Testis (tissue), 3 donors: ENCODE data around the gene ARFGAP1. TPM values are rescaled to one million over a fixed set of nuclear protein-coding genes. Genes with fewer than 3 reads are reported as not detected.
A peak's percentile ranks its signal among the peaks of the same experiment; 100 is the strongest.

Source experiments
- DNase-seq: peaks from one replicate; pipeline ENCODE4 v3.0.0-alpha.2; 2019
- H3K27ac ChIP-seq, 2 donors: fragments of 200-600 bp; sonication (generic); one replicate each; pipeline ENCODE4 v1.5.1; 2019
- H3K27me3 ChIP-seq: fragments of 200-600 bp; sonication (generic); one replicate; pipeline ENCODE4 v1.5.1; 2019
- H3K36me3 ChIP-seq: fragments of 200-600 bp; sonication (generic); one replicate; pipeline ENCODE4 v1.5.1; 2017; ENCODE audit warnings: low read depth; ENCODE audit errors: missing control alignments
- H3K4me1 ChIP-seq: fragments of 200-600 bp; sonication (generic); one replicate; pipeline ENCODE4 v1.5.1; 2019
- H3K4me3 ChIP-seq, 2 donors: fragments of 200-600 bp; sonication (generic); one replicate each; pipeline ENCODE4 v1.5.1; 2017 to 2019
- H3K9me3 ChIP-seq: fragments of 200-600 bp; sonication (generic); one replicate; pipeline ENCODE4 v1.5.1; 2017
- CTCF ChIP-seq, 3 experiments: fragments of 450-650 bp in 2 of 3; fragments of 200-600 bp in 1 of 3; sonication (generic) in 1 of 3; IDR thresholded peaks; one replicate each; pipeline ENCODE4 v1.5.1; 2016 to 2019; ENCODE audit warnings: antibody characterized with exemption in 3 of 3, mild to moderate bottlenecking in 2 of 3, moderate library complexity in 1 of 3
- POLR2A ChIP-seq: fragments of 450-650 bp; IDR thresholded peaks from one replicate; pipeline ENCODE4 v1.6.1; 2017; ENCODE audit warnings: antibody characterized with exemption, mild to moderate bottlenecking, moderate library complexity
- WGBS, 2 donors: methylation state at CpG; one replicate each; pipeline ENCODE4 v1.1.5; 2018; 5-methylcytosine and 5-hydroxymethylcytosine counted together
- intact Hi-C: fragments of 100-400 bp; cut with DNase I; formaldehyde crosslinking; loops from one replicate; pipeline ENCODE4 v1.15.1; 2023; ENCODE audit warnings: low total_unique reads
- polyA plus RNA-seq: library from polyadenylated mRNA; stranded (reverse); fragments of 350-450 nt; fragmentation: Illumina TruSeq; extraction: RNeasy Lipid Tissue Mini Kit (QIAGEN cat#74804); gene quantifications from one replicate; pipeline ENCODE4 v1.2.3, GENCODE V29; 2014; ENCODE audit warnings: low read depth, low replicate concordance; ENCODE audit not compliant: insufficient read depth
- total RNA-seq, 2 donors: library from RNA; depleted of rRNA; stranded (reverse); fragments of >200 nt; gene quantifications; one replicate each; pipeline ENCODE4 v1.2.3, GENCODE V29; 2016

ARFGAP1 gene
- total and polyA plus RNA-seq, 3 donors from 2014 or later: 97.0 to 126 (median 110) TPM

- no peak for TF ChIP-seq CTCF (IDR thresholded peaks at IDR 0.05)
- TF ChIP-seq POLR2A: no peak
- intact Hi-C loops: no loop called here
- Histone ChIP-seq H3K4me1 (peaks cover 4% of the 10 kb centered on the region), H3K9me3 (no peaks in the 10 kb centered on the region), H3K27me3 (no peaks in the 10 kb centered on the region), H3K4me3 (no peak within 1 kb of the TSS), H3K36me3 (no peaks in the 10 kb centered on the region), H3K27ac (no peak within 1 kb of the TSS)
- no peak for DNase-seq
- WGBS, 2 donors: 59% methylated on average over 15 of the region's 17 CpGs
Observed at GRCh38 chr20:63235399-63235983, 37.1 kb upstream of the ARFGAP1 start, which contains the start of gene BIRC7. Gene BIRC7, plus strand, starts transcription at chr20:63235905. Its CDS starts 192 bp downstream, at chr20:63236097.

DNA sequence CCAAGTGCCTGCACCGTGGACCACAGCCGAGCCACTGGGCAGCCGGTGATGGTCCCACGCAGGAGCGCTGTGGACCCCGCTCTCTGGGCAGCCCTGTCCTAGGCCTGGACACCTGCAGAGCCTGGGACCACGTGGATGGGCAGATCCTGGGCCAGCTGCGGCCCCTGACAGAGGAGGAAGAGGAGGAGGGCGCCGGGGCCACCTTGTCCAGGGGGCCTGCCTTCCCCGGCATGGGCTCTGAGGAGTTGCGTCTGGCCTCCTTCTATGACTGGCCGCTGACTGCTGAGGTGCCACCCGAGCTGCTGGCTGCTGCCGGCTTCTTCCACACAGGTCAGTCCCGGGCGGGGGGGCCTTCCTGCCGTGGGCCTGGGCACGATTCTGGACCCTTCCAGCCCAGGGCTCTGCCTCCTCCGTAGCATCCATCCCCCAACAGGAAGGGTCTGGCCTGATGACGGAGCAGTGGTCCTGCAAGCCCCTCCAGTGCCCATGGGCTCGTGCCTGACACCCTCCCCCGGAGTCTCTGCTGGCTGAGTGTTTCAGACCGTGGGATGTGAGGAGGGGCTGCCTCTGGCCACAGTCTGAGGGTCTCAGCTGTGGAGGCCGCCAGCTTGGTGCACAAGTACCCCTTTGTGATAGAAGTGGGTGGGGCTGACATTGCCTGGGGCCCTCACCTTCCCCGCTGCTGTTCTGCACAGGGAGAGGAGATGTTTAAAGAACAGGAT lies 36.3 kb upstream of the ARFGAP1 start:
- Histone ChIP-seq H3K4me1 (no peaks in the 10 kb centered on the region), H3K27ac (no peak overlapping the region), H3K9me3 (no peaks in the 10 kb centered on the region), H3K27me3 (no peaks in the 10 kb centered on the region), H3K4me3 (no peak overlapping the region), H3K36me3 (no peaks in the 10 kb centered on the region)
- WGBS, 2 donors: 83 to 90% methylated on average over 2 to 26 of the region's 26 CpGs
- intact Hi-C loops: no loop called here
- TF ChIP-seq CTCF (IDR thresholded peaks at IDR 0.05): no peak
- TF ChIP-seq POLR2A: no peak
- no peak for DNase-seq

DNA sequence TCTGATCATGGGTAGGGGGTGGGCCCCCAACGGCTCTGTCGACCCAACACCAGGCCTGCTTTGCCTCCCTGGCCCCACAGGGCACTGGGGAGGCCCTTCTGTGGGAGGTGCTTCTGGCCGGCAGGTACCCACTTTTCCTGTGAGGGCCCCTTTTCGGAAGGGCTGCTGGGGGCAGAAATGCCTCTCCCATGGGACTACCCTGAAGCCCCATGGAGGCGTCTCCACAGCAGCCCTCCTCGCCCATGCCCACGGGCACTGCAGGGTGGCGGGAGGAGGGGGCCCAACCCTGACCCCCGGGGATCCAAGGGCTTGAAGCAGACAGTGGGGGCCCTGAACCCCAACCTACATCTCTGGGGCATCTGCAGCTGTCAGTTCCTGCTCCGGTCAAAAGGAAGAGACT lies 34.6 kb upstream of the ARFGAP1 start:
- no peaks in the 10 kb centered on the region for H3K36me3 ChIP-seq
- no peaks in the 10 kb centered on the region for H3K27me3 ChIP-seq
- intact Hi-C loops: no loop called here
- H3K9me3 ChIP-seq: no peaks in the 10 kb centered on the region
- no peak overlapping the region for H3K4me3 ChIP-seq
- WGBS, 2 donors: 60 to 61% methylated on average over 1 to 9 of the region's 10 CpGs
- no peak overlapping the region for H3K27ac ChIP-seq
- DNase-seq: no peak
- TF ChIP-seq CTCF (IDR thresholded peaks at IDR 0.05) (no peak), POLR2A (no peak)
- no peaks in the 10 kb centered on the region for H3K4me1 ChIP-seq

- H3K36me3 ChIP-seq: no peaks in the 10 kb centered on the region
- no peaks in the 10 kb centered on the region for H3K27me3 ChIP-seq
- TF ChIP-seq CTCF (IDR thresholded peaks at IDR 0.05): no peak
- TF ChIP-seq POLR2A: no peak
- intact Hi-C loops: no loop called here
- H3K9me3 ChIP-seq: no peaks in the 10 kb centered on the region
- no peaks in the 10 kb centered on the region for H3K4me1 ChIP-seq
- H3K27ac ChIP-seq: no peak overlapping the region
- 57 to 69% methylated on average over 3 to 16 of the region's 16 CpGs for WGBS, 2 donors
- no peak overlapping the region for H3K4me3 ChIP-seq
- peak; percentile 58 for DNase-seq
Observed at GRCh38 chr20:63238514-63239125, 34.0 kb upstream of the ARFGAP1 start.
